Activated CD8-positive, alpha-beta memory T cell treated with anti-CD3 and anti-CD28 coated beads for 4 hours (primary cell): ENCODE measurements around the gene ZBTB47.

Experiments
- DNase-seq, 2 donors: peaks; one replicate each; pipeline ENCODE4 v3.0.0-alpha.2; 2020; ENCODE audit warnings: low read depth in 2 of 2

Gene ZBTB47

GRCh38 chr3:42699511-42699971 is 46.0 kb downstream of the ZBTB47 start:
- no peak for DNase-seq

GRCh38 chr3:42700366-42701288 is 47.1 kb downstream of the ZBTB47 start:
- no peak for DNase-seq

GRCh38 chr3:42701371-42702065 is 48.0 kb downstream of the ZBTB47 start:
- peak in 1 of 2 donors; percentile 8 for DNase-seq

GRCh38 chr3:42702066-42702951 is 48.8 kb downstream of the ZBTB47 start, which contains the start of gene HHATL:
TSS of gene HHATL (minus strand) at chr3:42702798. CDS start at chr3:42700826, 1,972 bp downstream.
- DNase-seq: no peak

- DNase-seq: no peak
Observed at GRCh38 chr3:42702982-42703694, 49.6 kb downstream of the ZBTB47 start.

- DNase-seq: no peak
Observed at GRCh38 chr3:42703695-42704025, 50.2 kb downstream of the ZBTB47 start.

GRCh38 chr3:42704136-42704841 is 50.8 kb downstream of the ZBTB47 start:
- DNase-seq: no peak

- no peak for DNase-seq
Observed at GRCh38 chr3:42705058-42705767, 51.7 kb downstream of the ZBTB47 start.

- no peak for DNase-seq
Observed at GRCh38 chr3:42705962-42706585, 52.6 kb downstream of the ZBTB47 start.

GRCh38 chr3:42706721-42707619 is 53.5 kb downstream of the ZBTB47 start:
- no peak for DNase-seq

GRCh38 chr3:42707620-42708355 is 54.3 kb downstream of the ZBTB47 start:
- DNase-seq: no peak

GRCh38 chr3:42708611-42709151 is 55.2 kb downstream of the ZBTB47 start:
- DNase-seq: no peak

- DNase-seq: no peak
Observed at GRCh38 chr3:42709621-42710020, 56.1 kb downstream of the ZBTB47 start.

GRCh38 chr3:42710323-42711021 is 57.0 kb downstream of the ZBTB47 start:
- DNase-seq: no peak

GRCh38 chr3:42711491-42712343 is 58.2 kb downstream of the ZBTB47 start:
- no peak for DNase-seq

- DNase-seq: no peak
Observed at GRCh38 chr3:42712344-42712648, 58.8 kb downstream of the ZBTB47 start.
